GM12878 (cell line): ENCODE measurements around the gene XRCC6. TPM values are rescaled to one million over a fixed set of nuclear protein-coding genes. Genes with fewer than 3 reads are reported as not detected.

Source experiments
- ATAC-seq: fragments of 200-7000 bp; cut with Tn5 transposase; 3 replicates; pipeline ENCODE4 v1.9.1; 2020; ENCODE audit warnings: mild to moderate bottlenecking, moderate library complexity
- BruUV-seq: library from RNA; stranded (reverse); fragments of 400-500 nt; replicated peaks from 2 replicates; lab custom pipeline; 2021; lab: Mats Ljungman, UMichigan
- CTCF ChIA-PET: fragments of 300-600 bp; sonication (Branson Sonifier 250); formaldehyde crosslinking; extraction: SDS; loops from one replicate; lab custom pipeline; 2021; ENCODE audit warnings: inconsistent platforms; lab: Yijun Ruan, JAX
- POLR2A ChIA-PET: fragments of 350-600 bp; formaldehyde crosslinking; extraction: SDS; loops from one replicate; lab custom pipeline; 2021; ENCODE audit warnings: inconsistent platforms; lab: Charles Lee
- RAD21 ChIA-PET: fragments of 300-600 bp; sonication (Branson Sonifier 250); formaldehyde crosslinking; loops from one replicate; lab custom pipeline; 2023; ENCODE audit warnings: antibody characterized with exemption; ENCODE audit not compliant: unreplicated experiment; lab: Charles Lee
- SMC1A ChIA-PET: fragments of 300-600 bp; sonication (Branson Sonifier 250); formaldehyde crosslinking; loops from one replicate; lab custom pipeline; 2023; ENCODE audit not compliant: unreplicated experiment, uncharacterized antibody; lab: Charles Lee
- DNase-seq: peaks from one replicate; pipeline ENCODE4 v3.0.0-alpha.2; 2011; ENCODE audit warnings: low read depth, low spot score
- FAIRE-seq: peaks from 3 replicates; lab custom pipeline; 2011; peaks lifted over from hg19 to GRCh38; lab: Jason Lieb, UNC
- H2AFZ ChIP-seq: 2 replicates; pipeline ENCODE4 v1.6.0; 2011; ENCODE audit warnings: low read depth, low read length, control low read depth; ENCODE audit not compliant: control insufficient read depth
- H3K27ac ChIP-seq: 2 replicates; pipeline ENCODE4 v1.5.1; 2011; ENCODE audit warnings: control low read depth; ENCODE audit not compliant: control insufficient read depth, insufficient read depth
- H3K27me3 ChIP-seq, 2 experiments: replicated peaks in 1 of 2; 2 replicates each; pipeline versions ENCODE4 v1.6.0 to v1.6.1; 2011; ENCODE audit warnings: low read length in 1 of 2; ENCODE audit not compliant: control insufficient read depth in 2 of 2, insufficient read depth in 2 of 2
- H3K36me3 ChIP-seq, 2 experiments: 2 replicates each; pipeline ENCODE4 v1.5.1; 2011; ENCODE audit warnings: low read length in 1 of 2; ENCODE audit not compliant: control insufficient read depth in 2 of 2, insufficient read depth in 2 of 2
- H3K4me1 ChIP-seq: 2 replicates; pipeline ENCODE4 v1.6.1; 2011; ENCODE audit warnings: mild to moderate bottlenecking, low read length, moderate library complexity, mixed read lengths; ENCODE audit not compliant: control insufficient read depth, insufficient read depth
- H3K4me2 ChIP-seq: 2 replicates; pipeline ENCODE4 v1.6.0; 2011; ENCODE audit warnings: control low read depth; ENCODE audit not compliant: control insufficient read depth, insufficient read depth
- H3K4me3 ChIP-seq: fragments of 200-600 bp; sonication (generic); 2 replicates; pipeline ENCODE4 v1.5.1; 2016
- H3K79me2 ChIP-seq: 2 replicates; pipeline ENCODE4 v1.6.0; 2011; ENCODE audit warnings: low read length; ENCODE audit not compliant: control insufficient read depth, insufficient read depth
- H3K9ac ChIP-seq: 2 replicates; pipeline ENCODE4 v1.8.0; 2011; ENCODE audit warnings: low read length, control low read depth, mixed read lengths; ENCODE audit not compliant: control insufficient read depth, insufficient read depth
- H3K9me3 ChIP-seq: replicated peaks from 3 replicates; pipeline ENCODE4 v1.5.1; 2011; ENCODE audit warnings: mild to moderate bottlenecking, low read length; ENCODE audit not compliant: control insufficient read depth, insufficient read depth
- H4K20me1 ChIP-seq: 2 replicates; pipeline ENCODE4 v1.6.0; 2011; ENCODE audit not compliant: control insufficient read depth, insufficient read depth
- BACH1 ChIP-seq: fragments of 450-650 bp; IDR thresholded peaks from 2 replicates; pipeline ENCODE4 v1.6.1; 2017; ENCODE audit warnings: mild to moderate bottlenecking, borderline replicate concordance
- CEBPZ ChIP-seq: fragments of 150-350 bp; IDR thresholded peaks from 2 replicates; pipeline ENCODE4 v1.6.1; 2016; ENCODE audit warnings: low read depth, low read length
- HDGF ChIP-seq: fragments of 450-650 bp; IDR thresholded peaks from 2 replicates; pipeline ENCODE4 v1.6.1; 2016; ENCODE audit warnings: antibody characterized with exemption
- MTA2 ChIP-seq: fragments of 450-650 bp; IDR thresholded peaks from 2 replicates; pipeline ENCODE4 v1.6.1; 2016; ENCODE audit warnings: low read depth, mild to moderate bottlenecking, moderate library complexity
- NR2C1 ChIP-seq: fragments of 450-650 bp; IDR thresholded peaks from 2 replicates; pipeline ENCODE4 v1.6.1; 2017; ENCODE audit warnings: antibody characterized with exemption, mild to moderate bottlenecking, moderate library complexity
- PRDM15 ChIP-seq: fragments of 450-650 bp; formaldehyde crosslinking; IDR thresholded peaks from 2 replicates; pipeline ENCODE4 v1.4.0; 2020; ENCODE audit warnings: mild to moderate bottlenecking, moderate library complexity
- RAD21 ChIP-seq: IDR thresholded peaks from 2 replicates; pipeline ENCODE4 v1.6.1; 2011; ENCODE audit warnings: mild to moderate bottlenecking, low read depth, low read length, moderate library complexity; ENCODE audit not compliant: insufficient read depth
- SMC3 ChIP-seq: IDR thresholded peaks from 2 replicates; pipeline ENCODE4 v1.6.1; 2011; ENCODE audit warnings: low read length, improper control_type of control experiment, borderline replicate concordance
- ZNF274 ChIP-seq: IDR thresholded peaks from one replicate; pipeline ENCODE4 v1.8.0; 2011; ENCODE audit not compliant: insufficient read length, insufficient read depth
- ZNF384 ChIP-seq: IDR thresholded peaks from 2 replicates; pipeline ENCODE4 v1.6.1; 2012; ENCODE audit warnings: low read depth, mild to moderate bottlenecking, low read length, improper control_type of control experiment, borderline replicate concordance
- WGBS: methylation state at CpG from one replicate; pipeline ENCODE4 v1.1.6; 2016; ENCODE audit warnings: low lambda C conversion rate; ENCODE audit not compliant: insufficient replicate concordance, insufficient coverage; ENCODE audit errors: missing lambda C conversion rate; 5-methylcytosine and 5-hydroxymethylcytosine counted together
- in situ Hi-C: fragments of 300-500 bp; cut with MboI; formaldehyde crosslinking; loops from 9 replicates; pipeline ENCODE4 v1.14.3; 2018; ENCODE audit warnings: mixed read lengths
- intact Hi-C: fragments of 100-400 bp; cut with micrococcal nuclease; formaldehyde crosslinking; loops from one replicate; pipeline ENCODE4 v1.14.2; 2022; ENCODE audit not compliant: unreplicated experiment
- polyA plus RNA-seq, 11 experiments: library from polyadenylated mRNA; depleted of rRNA in 4 of 11; unstranded in 6 of 11; stranded (reverse) in 5 of 11; fragments of >200 nt; fragmentation: Nextera tagmentation in 4 of 11; fragmentation: Illumina TruSeq in 1 of 11; extraction: Ambion mirVana in 4 of 11; extraction: Trizol in 1 of 11; gene quantifications; 1 replicate in 1 of 11; 2 replicates in 10 of 11; pipeline versions ENCODE4 v1.2.1 to v1.2.3, GENCODE V29; 2011 to 2016; ENCODE audit warnings: inconsistent platforms in 2 of 11, missing spikeins in 2 of 11, low read depth in 1 of 11
- total RNA-seq, 4 experiments: library from RNA; depleted of rRNA in 3 of 4; stranded (reverse); fragments of >200 nt in 3 of 4; fragmentation: Illumina TruSeq in 1 of 4; extraction: Trizol in 1 of 4; gene quantifications; 2 replicates each; pipeline versions ENCODE4 v1.2.1 to v1.2.3, GENCODE V29; 2013 to 2021
- TF ChIP-seq, protein P1 (sequence below): IDR thresholded peaks from 2 replicates; pipeline ENCODE4 v1.6.1; 2012; ENCODE audit warnings: low read depth, low read length, improper control_type of control experiment

Gene XRCC6
- total and polyA plus RNA-seq, 10 of the 15 experiments (the other 5 are each of a cell fraction or from before 2014, with no cell fraction given): 186 to 718 (median 348) TPM

DNA sequence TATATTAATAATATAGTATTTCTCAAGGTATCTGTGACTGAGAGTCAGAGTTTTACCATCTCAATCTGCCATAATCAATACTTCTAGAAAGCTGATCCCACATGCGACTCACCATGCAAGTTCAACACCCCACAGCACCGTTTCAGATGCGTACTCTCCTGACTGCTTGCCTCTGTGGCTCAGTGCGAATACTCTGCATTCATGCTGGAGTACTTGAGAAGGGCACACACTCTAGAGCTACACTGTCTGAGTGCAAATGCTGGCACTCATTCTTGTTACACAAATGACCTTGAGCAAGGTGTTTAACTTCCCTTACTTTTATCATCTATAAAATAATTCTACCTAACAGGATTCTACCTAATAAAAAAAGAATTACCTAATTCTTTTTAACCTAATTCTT, 55.0 kb downstream of the XRCC6 start:
- ChIA-PET POLR2A (no interaction called here), SMC1A (interaction anchor here (1.1 kb wide), 1 partner anchor 179 kb away, joined by 3 read pairs; no protein-coding TSS in a partner anchor), CTCF (interaction anchor here (1.1 to 1.7 kb wide), 3 partner anchors 9 to 133 kb away, joined by 3 to 5 read pairs (median 5); no protein-coding TSS in a partner anchor), RAD21 (no interaction called here)
- Histone ChIP-seq H3K79me2 (peaks cover 22% of the 10 kb centered on the region), H3K27ac (no peak overlapping the region), H2AFZ (no peak overlapping the region), H3K4me2 (no peak overlapping the region), H3K9ac (no peak overlapping the region), H3K27me3 (no peaks in the 10 kb centered on the region), H3K4me3 (no peak overlapping the region), H4K20me1 (no peaks in the 10 kb centered on the region), H3K36me3 (peaks cover 25 to 33% of the 10 kb centered on the region in 2 experiments), H3K4me1 (no peaks in the 10 kb centered on the region), H3K9me3 (no peaks in the 10 kb centered on the region)
- in situ Hi-C loops: no loop called here
- BruUV-seq: no TSS peak
- WGBS: 82% methylated on average over 4 of the region's 4 CpGs
- FAIRE-seq (no peak), DNase-seq (no peak), ATAC-seq (no peak)
- TF ChIP-seq CEBPZ: no peak
- TF ChIP-seq, protein P1, sequence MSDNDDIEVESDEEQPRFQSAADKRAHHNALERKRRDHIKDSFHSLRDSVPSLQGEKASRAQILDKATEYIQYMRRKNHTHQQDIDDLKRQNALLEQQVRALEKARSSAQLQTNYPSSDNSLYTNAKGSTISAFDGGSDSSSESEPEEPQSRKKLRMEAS: no peak
- TF ChIP-seq SMC3: no peak
- TF ChIP-seq NR2C1: no peak
- TF ChIP-seq MTA2: no peak
- no peak for TF ChIP-seq RAD21
- no peak for TF ChIP-seq ZNF384
- no peak for TF ChIP-seq BACH1
- TF ChIP-seq HDGF: no peak
- no peak for TF ChIP-seq PRDM15
- TF ChIP-seq ZNF274: no peak
- intact Hi-C loops: no loop called here
